HG03159 (cell line): ENCODE results near the gene PAQR8.

Experiments used
- ATAC-seq: cut with Tn5 transposase; IDR thresholded peaks from one replicate; pipeline ENCODE4 v1.9.1; 2021; ENCODE audit warnings: mild to moderate bottlenecking, moderate library complexity; ENCODE audit not compliant: unreplicated experiment

The PAQR8 gene

DNA sequence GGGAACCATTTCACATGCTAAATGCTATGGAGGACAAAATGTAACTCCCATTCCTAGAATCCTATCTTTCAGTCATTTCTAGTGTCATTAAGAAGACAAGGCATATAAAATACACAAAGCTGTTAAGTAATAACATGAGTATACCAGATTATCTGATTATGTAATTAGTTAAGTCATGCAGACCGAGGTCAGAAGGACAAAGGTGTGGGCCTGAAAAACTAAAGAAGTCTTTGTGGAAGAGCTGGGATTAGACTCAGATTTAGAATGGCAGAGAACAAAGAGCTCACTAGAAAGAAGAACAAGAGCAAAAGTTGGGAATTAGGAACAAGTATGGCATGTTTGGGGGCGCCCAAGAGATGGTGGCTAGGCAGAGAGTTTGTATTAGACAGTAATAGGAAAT lies 95.1 kb downstream of the PAQR8 start:
- ATAC-seq, result no peak
